Heart left ventricle (tissue), 16 donors: Measurements from ENCODE around the gene DNAAF8. TPM values are rescaled to one million over a fixed set of nuclear protein-coding genes. Genes with fewer than 3 reads are reported as not detected.
A peak's percentile ranks its signal among the peaks of the same experiment; 100 is the strongest.

Source experiments
- ATAC-seq, 4 donors: fragments of 200-7000 bp; cut with Tn5 transposase; one replicate each; pipeline ENCODE4 v1.9.1; 2020 to 2022; ENCODE audit warnings: moderate library complexity in 4 of 4, mild to moderate bottlenecking in 3 of 4, moderate number of reproducible peaks in 1 of 4
- DNase-seq, 5 donors: peaks; one replicate each; pipeline ENCODE4 v3.0.0-alpha.2; 2020
- H3K27ac ChIP-seq, 12 donors: fragments of 200-600 bp; sonication (generic) in 4 of 12; one replicate each; pipeline versions ENCODE4 v1.5.0 to v1.8.0; 2016 to 2022; ENCODE audit warnings: mild to moderate bottlenecking in 2 of 12
- H3K27me3 ChIP-seq, 9 donors: fragments of 200-600 bp; sonication (generic) in 2 of 9; one replicate each; pipeline versions ENCODE4 v1.5.1 to v1.8.0; 2016 to 2022; ENCODE audit warnings: mild to moderate bottlenecking in 3 of 9
- H3K36me3 ChIP-seq, 9 donors: fragments of 200-600 bp; sonication (generic) in 2 of 9; one replicate each; pipeline versions ENCODE4 v1.5.0 to v1.8.0; 2018 to 2022; ENCODE audit warnings: mild to moderate bottlenecking in 2 of 9
- H3K4me1 ChIP-seq, 12 donors: fragments of 200-600 bp; sonication (generic) in 4 of 12; one replicate each; pipeline versions ENCODE4 v1.5.0 to v1.8.0; 2016 to 2022; ENCODE audit warnings: mild to moderate bottlenecking in 3 of 12
- H3K4me3 ChIP-seq, 12 donors: fragments of 200-600 bp; sonication (generic) in 4 of 12; one replicate each; pipeline versions ENCODE4 v1.5.0 to v1.8.0; 2017 to 2022; ENCODE audit warnings: mild to moderate bottlenecking in 9 of 12, moderate library complexity in 4 of 12
- H3K9me3 ChIP-seq, 12 donors: fragments of 200-600 bp; sonication (generic) in 4 of 12; one replicate each; pipeline versions ENCODE4 v1.5.0 to v1.8.0; 2016 to 2022; ENCODE audit warnings: mild to moderate bottlenecking in 1 of 12
- CTCF ChIP-seq, 12 donors: fragments of 200-600 bp; sonication (generic) in 4 of 12; IDR thresholded peaks; one replicate each; pipeline versions ENCODE4 v1.5.0 to v1.8.0; 2018 to 2022; ENCODE audit warnings: antibody characterized with exemption in 12 of 12, mild to moderate bottlenecking in 5 of 12
- POLR2A ChIP-seq, 2 donors: fragments of 450-650 bp; IDR thresholded peaks; one replicate each; pipeline ENCODE4 v1.6.1; 2017; ENCODE audit warnings: antibody characterized with exemption in 2 of 2, mild to moderate bottlenecking in 2 of 2, moderate library complexity in 2 of 2
- WGBS, 4 donors: extraction: QIAGEN DNeasy Blood & Tissue Kit in 2 of 4; methylation state at CpG; one replicate each; pipeline versions ENCODE4 v1.1.5 to v1.1.7; 2013 to 2018; 5-methylcytosine and 5-hydroxymethylcytosine counted together
- intact Hi-C, 10 donors: fragments of 100-400 bp; cut with DNase I; formaldehyde crosslinking; loops; one replicate each; pipeline versions ENCODE4 v1.11.1 to v1.14.2; 2022
- polyA plus RNA-seq, 2 donors: library from polyadenylated mRNA; stranded (reverse); fragments of 200-250 nt; gene quantifications; one replicate each; pipeline ENCODE4 v1.2.3, GENCODE V29; 2013
- total RNA-seq, 9 donors: library from RNA; depleted of rRNA in 2 of 9; stranded (reverse); fragments of >200 nt in 2 of 9; fragmentation: NEBNext Ultra II Directional in 3 of 9; extraction: Animal tissue kit (Norgen Biotek cat#: 25700) in 3 of 9; gene quantifications; one replicate each; pipeline versions ENCODE4 v1.1.0 to v1.2.4, GENCODE V29; 2016 to 2023
- donor health status: ischemic (EF 13 %, LVEDD 7.1; RV severe dilation, severe dysfunction).
- donor health status: healthy with polysubstance abuse.
- donor health status: DM: no; HTN: yes; CAD: no.
- donor health status: DM: no; HTN: no; CAD: no.
- donor health status: ischemic (EF 25% LVEDD 6.9; RV normal size, moderate dysfunction).
- donor health status: ischemic (EF 25% LVEDD 5.7; RV mildly dilated, moderate dysfunction).
- donor health status: healthy.
- donor health status: DM: yes; HTN: yes; CAD: no.
- donor health status: ischemic (EF 35%, LVEDD 5.7; RV mildly dilated, moderate dysfunction).
- donor health status: nonischemic (EF 11% LVEDD 7.7; RV severe dilation, severe dysfunction).
- donor health status: DM: yes; HTN: yes; CAD: no.
- donor health status: PGD.
- donor health status: ischemic (EF 29% LVEDD 5.4; RV normal size, mild dysfunction).
- donor health status: nonischemic (EF 23%, LVEDD 6.1; RV moderate dilation, normal function).

The DNAAF8 gene
- total and polyA plus RNA-seq, 11 donors = 0.34 to 3.4 (median 0.91) TPM

DNA sequence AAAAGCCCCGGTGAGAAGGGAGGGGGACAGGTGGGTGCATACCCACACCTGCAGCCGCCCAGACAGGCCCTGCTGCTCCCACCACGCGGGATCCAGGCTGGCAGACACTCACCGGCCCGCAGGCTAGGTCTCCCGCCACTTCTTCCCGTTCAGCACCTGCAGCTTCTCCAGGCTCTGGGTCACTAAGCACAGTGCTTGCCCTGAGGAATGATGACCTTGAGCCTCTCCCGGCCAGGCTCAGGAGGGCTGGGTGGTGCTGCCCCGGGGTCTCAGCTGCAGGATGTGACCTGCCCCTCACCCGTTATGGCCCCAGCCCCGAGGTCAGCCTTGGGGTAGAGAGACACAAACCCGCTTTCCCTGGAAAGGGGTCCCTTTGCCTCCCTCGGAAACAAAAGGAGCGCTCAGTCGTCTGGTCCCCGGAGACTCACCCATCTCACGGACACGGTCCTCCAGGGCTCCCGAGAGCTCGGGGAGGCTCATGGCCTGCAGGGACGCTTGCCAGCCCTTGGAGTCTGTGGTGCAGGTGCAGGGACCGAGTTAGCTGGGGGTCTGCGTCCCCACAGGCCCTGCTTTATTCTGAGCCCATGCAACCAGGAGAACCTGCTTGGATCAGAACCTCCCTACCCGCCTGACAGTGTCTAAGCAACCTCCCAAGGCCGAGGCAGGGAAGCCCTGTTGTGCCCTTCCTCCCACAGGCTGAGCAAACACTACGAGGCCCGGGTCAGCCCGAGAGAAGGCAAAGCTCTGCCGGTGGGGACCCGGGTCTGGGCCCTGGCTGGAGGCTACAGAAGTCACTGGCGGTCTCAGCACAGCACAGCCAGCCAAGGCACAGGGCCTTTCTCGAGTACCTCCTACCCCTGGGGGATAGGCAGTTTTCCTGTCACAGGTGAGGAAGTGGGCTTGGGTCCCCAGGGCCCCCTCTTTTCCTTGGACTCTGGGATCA lies 37.2 kb upstream of the DNAAF8 start:
- H3K4me1 ChIP-seq = peaks cover 5 to 50% (median 25%) of the 10 kb centered on the region in 12 donors
- peaks cover 0 to 74% (median 60%) of the 10 kb centered on the region in 9 donors for H3K36me3 ChIP-seq
- H3K4me3 ChIP-seq = no peak overlapping the region
- H3K27me3 ChIP-seq = no peaks in the 10 kb centered on the region
- 76 to 84% (median 80%) methylated on average over 20 to 33 of the region's 33 CpGs for WGBS, 4 donors
- DNase-seq (peak in 1 of 5 donors; percentile 26), ATAC-seq (no peak)
- TF ChIP-seq POLR2A (IDR thresholded peaks at IDR 0.05) (no peak), CTCF (IDR thresholded peaks at IDR 0.05) (no peak)
- intact Hi-C loops = loop anchor here in 2 of 10 donors (5.0 to 10.0 kb wide), 2 partner anchors 35 to 258 kb away; partner anchors contain the start of genes ANKS3 (in 1 of the 2), DNAAF8 (in 1 of the 2) and SEC14L5 (in 1 of the 2)
- no peaks in the 10 kb centered on the region for H3K9me3 ChIP-seq
- H3K27ac ChIP-seq = peak overlapping the region in 5 of 12 donors; percentile 55 to 95 (median 74)

DNA sequence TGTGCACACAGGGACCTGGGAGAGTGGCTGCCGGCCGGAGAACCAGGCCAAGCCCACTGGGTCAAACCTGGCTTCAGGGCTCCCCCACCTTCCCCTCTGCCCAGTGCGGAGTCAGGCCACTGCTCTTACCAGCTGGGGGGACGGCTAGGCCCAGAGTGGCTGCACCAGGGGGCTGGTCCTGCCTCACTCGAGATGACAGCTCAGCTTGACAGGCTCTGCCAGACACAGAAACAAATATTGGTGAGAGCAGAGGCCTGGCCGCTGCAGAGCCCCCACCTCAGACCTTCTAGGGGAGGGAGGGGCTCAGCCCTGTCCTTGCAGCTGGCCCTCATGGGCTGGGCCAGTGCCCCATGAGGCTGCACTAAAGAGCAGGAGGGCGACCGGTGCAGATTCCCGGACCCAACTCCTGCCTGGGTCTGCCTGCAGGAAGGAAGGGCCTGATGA lies 36.5 kb upstream of the DNAAF8 start:
- intact Hi-C loops = loop anchor here in 2 of 10 donors (5.0 to 10.0 kb wide), 2 partner anchors 34 to 257 kb away; partner anchors contain the start of genes ANKS3 (in 1 of the 2), DNAAF8 (in 1 of the 2) and SEC14L5 (in 1 of the 2)
- H3K9me3 ChIP-seq = no peaks in the 10 kb centered on the region
- ATAC-seq (no peak), DNase-seq (peak in 1 of 5 donors; percentile 25)
- no peak overlapping the region for H3K27ac ChIP-seq
- H3K27me3 ChIP-seq = no peaks in the 10 kb centered on the region
- peaks cover 0 to 80% (median 67%) of the 10 kb centered on the region in 9 donors for H3K36me3 ChIP-seq
- peaks cover 5 to 44% (median 19%) of the 10 kb centered on the region in 12 donors for H3K4me1 ChIP-seq
- WGBS, 4 donors = 85 to 91% (median 89%) methylated on average over 5 to 9 of the region's 9 CpGs
- TF ChIP-seq POLR2A (IDR thresholded peaks at IDR 0.05) (no peak), CTCF (IDR thresholded peaks at IDR 0.05) (no peak)
- H3K4me3 ChIP-seq = no peak overlapping the region

DNA sequence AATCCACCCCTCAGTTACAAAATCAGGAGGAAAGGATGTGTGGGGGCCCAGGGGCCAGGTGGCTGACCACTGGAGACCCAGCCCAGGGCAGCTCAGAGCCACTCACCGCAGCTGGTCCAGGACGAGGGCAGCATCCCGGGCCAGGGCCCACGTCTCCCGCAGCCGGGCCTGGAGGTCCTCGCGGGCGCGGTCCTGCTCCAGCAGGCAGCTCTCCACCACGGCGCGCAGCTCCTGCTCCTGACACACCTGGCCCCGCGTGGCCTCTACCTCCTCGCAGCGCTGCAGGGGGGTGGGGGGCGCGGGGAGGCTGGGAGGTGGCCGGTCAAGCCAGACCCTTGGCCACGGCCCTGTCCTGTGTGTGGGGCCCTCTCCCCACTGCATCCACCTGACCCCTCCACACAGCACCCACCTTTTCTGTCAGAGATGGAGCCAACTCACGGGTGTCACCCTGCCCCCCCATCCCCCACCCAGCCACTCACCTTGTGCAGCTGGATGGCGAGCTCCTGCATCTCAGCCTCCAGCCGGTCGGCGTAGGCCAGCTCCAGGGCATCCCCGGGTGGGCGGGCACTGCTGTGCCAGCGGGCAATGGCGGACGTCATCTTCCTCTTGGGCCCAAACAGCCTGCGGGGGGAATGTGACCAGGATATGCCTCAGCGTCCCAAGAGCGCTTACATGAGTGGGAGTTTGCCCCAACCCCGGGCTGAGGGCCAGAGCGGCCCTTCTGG lies 35.9 kb upstream of the DNAAF8 start:
- DNase-seq (peak in 1 of 5 donors; percentile 27), ATAC-seq (no peak)
- Histone ChIP-seq H3K27ac (no peak overlapping the region), H3K27me3 (no peaks in the 10 kb centered on the region), H3K4me3 (no peak overlapping the region), H3K9me3 (no peaks in the 10 kb centered on the region), H3K4me1 (peaks cover 4 to 40% (median 16%) of the 10 kb centered on the region in 12 donors), H3K36me3 (peaks cover 0 to 83% (median 70%) of the 10 kb centered on the region in 9 donors)
- WGBS, 4 donors = 91 to 95% (median 93%) methylated on average over 23 to 36 of the region's 36 CpGs
- no peak for TF ChIP-seq POLR2A (IDR thresholded peaks at IDR 0.05)
- TF ChIP-seq CTCF (IDR thresholded peaks at IDR 0.05) = no peak
- intact Hi-C loops = loop anchor here in 2 of 10 donors (5.0 to 10.0 kb wide), 2 partner anchors 34 to 256 kb away; partner anchors contain the start of genes ANKS3 (in 1 of the 2), DNAAF8 (in 1 of the 2) and SEC14L5 (in 1 of the 2)
